GM21786 (cell line): ENCODE data around the gene EEF2.

Experiments
- ATAC-seq: cut with Tn5 transposase; IDR thresholded peaks from one replicate; pipeline ENCODE4 v1.9.1; 2021; ENCODE audit not compliant: unreplicated experiment

EEF2 gene

GRCh38 chr19:3984908-3985642 lies at the start of gene EEF2:
Gene EEF2, minus strand, starts transcription at chr19:3985463. Its CDS starts 83 bp downstream, at chr19:3985380.
- ATAC-seq, result peak; percentile 40

- ATAC-seq, result no peak
These were observed 49.1 kb upstream of the EEF2 start for GRCh38 chr19:4034048-4035017.

GRCh38 chr19:4033028-4033956 lies 48.0 kb upstream of the EEF2 start:
- no peak for ATAC-seq

- no peak for ATAC-seq
These were observed 47.2 kb upstream of the EEF2 start for GRCh38 chr19:4032436-4032835.

GRCh38 chr19:4031420-4031819 lies 46.2 kb upstream of the EEF2 start:
- ATAC-seq, result no peak

- ATAC-seq, result no peak
These were observed 45.7 kb upstream of the EEF2 start for GRCh38 chr19:4030981-4031380.

DNA sequence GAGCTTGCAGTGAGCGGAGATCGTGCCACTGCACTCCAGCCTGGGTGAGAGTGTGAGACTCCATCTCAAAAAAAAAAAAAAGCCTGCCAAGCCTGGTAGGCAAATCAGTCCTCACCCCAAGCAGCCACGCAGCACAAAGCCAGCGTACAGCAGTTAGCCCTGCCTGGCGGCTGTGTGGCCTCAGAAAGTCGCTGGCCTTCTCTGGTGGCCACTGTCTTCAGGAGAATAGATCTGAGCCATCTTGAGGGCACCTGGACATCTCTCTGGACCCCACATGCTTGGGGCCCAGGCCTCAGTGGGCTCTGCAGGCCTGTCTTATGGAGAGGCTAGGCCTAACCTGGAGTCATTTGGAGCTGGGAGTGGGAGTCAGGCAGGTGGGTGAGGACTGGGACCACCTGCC lies 45.3 kb upstream of the EEF2 start:
- ATAC-seq, result no peak

DNA sequence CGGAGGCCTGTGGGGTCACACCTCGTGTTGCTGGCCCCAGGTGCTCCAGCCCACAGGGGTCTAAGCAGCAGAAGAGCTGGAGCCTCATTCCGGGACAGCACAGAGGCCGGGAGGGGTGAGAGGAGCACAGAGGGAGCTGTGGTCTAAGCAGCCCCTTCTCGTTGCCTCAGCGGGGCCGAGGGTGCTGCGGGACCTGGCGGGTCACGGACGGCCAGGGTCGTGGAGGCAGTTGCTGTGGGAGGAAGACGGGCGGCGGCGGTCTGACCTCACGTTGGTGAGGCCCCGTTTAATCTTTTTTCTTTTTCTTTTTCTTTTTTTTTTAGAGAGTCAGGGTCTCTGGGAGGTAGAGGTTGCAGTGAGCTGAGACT lies 44.0 kb upstream of the EEF2 start:
- no peak for ATAC-seq

- no peak for ATAC-seq
These were observed 43.3 kb upstream of the EEF2 start for GRCh38 chr19:4028334-4029246.

DNA sequence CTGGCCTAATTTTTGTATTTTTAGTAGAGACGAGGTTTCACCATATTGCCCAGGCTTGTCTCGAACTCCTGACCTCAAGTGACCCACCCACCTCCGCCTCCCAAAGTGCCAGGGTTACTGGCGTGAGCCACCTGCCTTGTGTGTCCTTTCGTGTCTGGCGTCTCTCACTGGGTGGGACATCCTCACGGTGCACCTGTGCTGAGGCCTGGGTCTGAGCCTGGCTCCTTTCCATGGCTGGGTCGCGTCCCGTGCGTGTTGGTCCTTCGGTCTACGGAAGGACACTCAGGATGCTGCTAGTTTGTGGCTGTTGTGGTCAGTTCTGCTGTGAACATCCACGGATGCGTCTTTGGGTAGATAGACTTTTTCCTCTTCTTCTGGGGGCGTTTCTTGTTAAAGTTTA lies 41.9 kb upstream of the EEF2 start:
- no peak for ATAC-seq

DNA sequence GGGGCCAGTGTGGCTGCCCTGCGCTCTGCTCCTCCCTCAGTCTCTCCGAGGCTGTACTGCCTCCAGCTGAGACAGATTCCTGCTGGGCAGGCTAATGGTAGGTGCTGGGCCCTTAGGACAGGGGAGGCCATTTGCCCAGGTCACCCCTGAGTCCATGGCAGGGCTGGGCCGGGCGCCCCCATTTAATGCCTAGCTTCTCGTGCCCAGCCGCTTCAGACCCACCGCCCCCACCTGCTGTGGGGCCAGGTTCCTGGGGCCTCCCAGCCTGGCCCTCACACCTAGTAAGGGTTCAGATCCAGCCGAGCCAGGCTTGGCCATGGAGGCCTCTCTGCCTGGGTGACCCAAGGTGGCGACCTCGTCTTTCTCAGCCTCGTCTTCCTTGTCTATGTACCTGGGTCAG lies 40.1 kb upstream of the EEF2 start:
- ATAC-seq, result no peak

- no peak for ATAC-seq
These were observed 38.5 kb upstream of the EEF2 start for GRCh38 chr19:4023600-4024398.

GRCh38 chr19:4019578-4019977 lies 34.3 kb upstream of the EEF2 start:
- no peak for ATAC-seq

DNA sequence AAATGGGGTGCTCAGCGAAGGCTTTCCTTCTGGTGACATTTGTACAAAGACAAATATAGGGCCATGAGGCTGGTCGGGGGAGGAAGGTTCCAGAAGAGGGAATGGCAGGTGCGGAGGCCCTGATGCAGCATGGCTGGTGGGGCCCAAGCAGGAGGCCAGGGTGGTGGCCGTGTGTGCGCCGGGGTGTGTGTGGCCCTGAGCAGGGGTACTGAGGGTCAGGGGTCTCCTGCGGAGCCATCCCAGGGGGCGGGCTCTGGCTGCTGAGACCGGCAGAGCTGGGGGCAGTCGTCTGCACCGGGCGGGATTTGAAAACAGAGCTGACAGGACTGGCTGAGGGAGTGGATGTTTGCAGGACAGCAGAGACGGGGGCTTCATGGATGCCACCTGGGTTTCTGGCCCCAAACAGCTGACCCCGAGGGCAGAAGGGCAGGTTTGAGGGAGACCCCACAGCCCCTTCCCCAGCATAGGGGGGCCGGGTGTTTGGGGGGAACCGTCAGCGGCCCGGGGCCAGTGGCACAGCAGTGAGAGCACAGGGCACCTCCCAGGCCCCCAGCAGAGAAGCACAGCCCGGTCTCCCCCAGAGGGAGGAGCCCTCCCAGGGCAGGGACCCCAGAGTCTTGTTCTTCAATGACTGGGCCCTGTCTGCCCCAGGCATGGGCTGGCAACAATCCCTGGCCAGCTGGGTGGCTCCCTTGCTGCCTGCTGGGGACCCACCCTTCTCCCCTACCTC lies 33.7 kb upstream of the EEF2 start:
- ATAC-seq, result no peak

DNA sequence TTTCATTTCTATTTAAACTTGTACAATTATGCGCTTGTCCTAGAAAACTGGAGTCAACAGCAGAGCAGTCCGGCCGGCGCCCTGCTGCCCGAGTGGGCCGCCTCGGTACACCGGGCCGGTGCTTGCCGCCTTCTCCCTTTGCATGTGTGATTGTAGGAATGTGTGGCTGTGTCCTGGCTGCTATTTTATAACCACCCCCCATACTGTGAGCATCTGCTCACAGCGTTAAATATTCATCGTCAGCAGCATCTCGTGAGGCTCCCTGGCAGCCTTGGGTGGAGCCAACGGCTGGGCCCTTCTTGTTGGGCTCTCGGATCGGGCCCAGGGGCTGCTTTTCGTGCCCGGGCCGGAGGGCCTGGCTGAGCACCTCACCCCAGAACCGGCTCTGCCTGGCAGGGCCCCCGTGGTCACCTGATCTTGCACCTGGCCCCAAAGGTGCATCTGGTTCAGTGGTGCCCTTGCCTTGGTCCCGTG lies 32.9 kb upstream of the EEF2 start:
- no peak for ATAC-seq

- ATAC-seq, result no peak
These were observed 31.8 kb upstream of the EEF2 start for GRCh38 chr19:4016903-4017638.

DNA sequence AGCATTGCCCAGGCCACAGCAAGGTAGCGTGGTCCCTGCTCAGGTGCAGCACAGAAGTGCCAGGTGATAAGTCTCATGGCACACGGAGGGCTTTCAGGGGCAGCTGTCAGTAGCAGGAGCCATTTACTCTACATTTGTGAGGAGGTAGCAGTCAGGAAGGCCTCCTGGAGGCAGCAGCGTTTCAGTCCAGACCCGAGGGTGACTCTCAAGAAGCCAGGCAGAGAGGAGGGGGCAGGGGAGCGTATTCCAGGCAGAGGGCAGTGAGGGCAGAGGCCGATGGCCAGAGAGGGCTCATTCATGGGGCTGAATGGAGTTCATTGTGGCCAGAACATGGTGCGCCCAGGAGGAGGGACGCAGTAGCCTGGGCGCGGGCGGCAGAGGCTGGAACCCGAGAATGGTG lies 31.2 kb upstream of the EEF2 start:
- ATAC-seq, result no peak
